HFF-Myc (cell line): ENCODE measurements around the gene FAM193B.
A peak's percentile ranks its signal among the peaks of the same experiment; 100 is the strongest.

ENCODE experiments used
- DNase-seq: peaks from one replicate; pipeline ENCODE4 v3.0.0-alpha.2; 2011; ENCODE audit warnings: low read depth; ENCODE audit errors: extremely low read depth
- H3K4me3 ChIP-seq: replicated peaks from 2 replicates; pipeline ENCODE4 v1.5.1; 2011; ENCODE audit warnings: low read depth, mild to moderate bottlenecking, control low read depth, low read length
- CTCF ChIP-seq: IDR thresholded peaks from 2 replicates; pipeline ENCODE4 v1.5.1; 2012; ENCODE audit warnings: mild to moderate bottlenecking, low read depth, low read length, control low read depth; ENCODE audit errors: missing control alignments

Gene FAM193B

GRCh38 chr5:177516601-177517568, 37.5 kb downstream of the FAM193B start, which contains the start of gene DDX41:
TSS of gene DDX41 (minus strand) at chr5:177516961. CDS start at chr5:177516945, 16 bp downstream.
- no peak for TF ChIP-seq CTCF
- peak within 1 kb of the TSS; percentile 98 for H3K4me3 ChIP-seq
- peak; percentile 98 for DNase-seq

- TF ChIP-seq CTCF, result no peak
- H3K4me3 ChIP-seq, result peak overlapping the region; percentile 98
- no peak for DNase-seq
Observed at GRCh38 chr5:177515580-177515979, 38.8 kb downstream of the FAM193B start.

- no peak for DNase-seq
- TF ChIP-seq CTCF, result no peak
- no peak overlapping the region for H3K4me3 ChIP-seq
Observed at GRCh38 chr5:177514541-177514940, 39.8 kb downstream of the FAM193B start.

GRCh38 chr5:177513500-177513899, 40.9 kb downstream of the FAM193B start:
- DNase-seq, result no peak
- no peak overlapping the region for H3K4me3 ChIP-seq
- TF ChIP-seq CTCF, result no peak

GRCh38 chr5:177512736-177513380, 41.5 kb downstream of the FAM193B start:
- TF ChIP-seq CTCF, result no peak
- no peak for DNase-seq

GRCh38 chr5:177511796-177512675, 42.3 kb downstream of the FAM193B start:
- H3K4me3 ChIP-seq, result no peak overlapping the region
- TF ChIP-seq CTCF, result no peak
- no peak for DNase-seq

More at GRCh38 chr5:177512736-177513380, 41.5 kb downstream of the FAM193B start:
- H3K4me3 ChIP-seq, result no peak overlapping the region
